Erythroblast (primary cell): ENCODE measurements around the gene ITGB2.

Experiments used
- GATA1 ChIP-seq: IDR thresholded peaks from 2 replicates; pipeline ENCODE4 v1.6.1; 2011; ENCODE audit warnings: low read depth, mild to moderate bottlenecking, control low read depth, low read length, moderate library complexity
- POLR2A ChIP-seq: IDR thresholded peaks from 2 replicates; pipeline ENCODE4 v1.6.1; 2011; ENCODE audit warnings: mild to moderate bottlenecking, low read length

DNA sequence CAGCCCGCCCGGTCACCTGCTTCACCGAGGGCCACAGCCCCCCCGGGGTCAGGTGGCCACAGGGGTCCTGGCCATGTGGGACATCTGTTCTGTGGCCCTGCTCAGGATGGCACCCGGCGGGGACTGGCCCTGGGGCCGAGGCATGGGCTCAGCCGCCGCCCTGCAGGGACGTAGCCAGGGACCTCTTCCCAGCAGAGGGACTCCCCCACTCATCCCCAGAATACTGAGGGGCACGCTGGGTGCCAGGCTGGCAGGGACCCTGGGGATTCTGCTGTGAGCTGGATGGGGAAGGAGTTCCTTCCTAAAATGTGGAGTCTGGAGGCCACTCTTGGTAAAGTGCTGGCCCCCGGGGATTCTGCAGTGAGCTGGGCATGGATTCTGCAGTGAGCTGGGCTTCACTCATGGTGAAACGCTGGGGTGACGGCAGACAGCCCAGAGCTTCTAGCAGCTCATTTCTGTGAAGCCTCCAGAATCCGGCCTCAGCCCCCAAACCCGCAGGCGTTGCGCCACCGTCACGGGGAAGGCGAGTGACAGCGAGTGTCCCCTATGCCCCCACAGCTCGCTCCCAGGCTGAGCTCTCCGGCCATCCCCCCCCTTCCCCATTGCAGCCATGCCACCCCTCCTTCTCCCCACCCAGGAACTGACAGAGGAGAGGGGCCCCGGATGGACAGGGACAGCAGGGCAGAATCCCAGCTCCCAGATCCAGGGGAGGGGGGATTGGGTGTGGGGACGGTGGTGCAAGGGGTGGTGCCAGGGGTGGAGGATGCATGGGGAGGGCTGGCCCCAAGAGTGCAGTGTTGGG lies 1.4 kb downstream of the ITGB2 start:
- no peak for TF ChIP-seq POLR2A
- no peak for TF ChIP-seq GATA1
